Large intestine (tissue), 12 donors: ENCODE data around the gene FERMT3. TPM values are rescaled to one million over a fixed set of nuclear protein-coding genes. Genes with fewer than 3 reads are reported as not detected.
"Not testable (repeated sequence)": the region's sequence is repeated elsewhere in the genome, so short reads cannot be mapped to it uniquely, and the experiment has no call there.

Source experiments
- DNase-seq, 2 donors: peaks; one replicate each; pipeline versions ENCODE4 v3.0.0 to v3.0.0-alpha.2; 2013
- H3K27ac ChIP-seq: one replicate; pipeline ENCODE4 v1.5.1; 2013; ENCODE audit warnings: low read length
- H3K27me3 ChIP-seq: 2 replicates; pipeline ENCODE4 v1.6.1; 2013; ENCODE audit warnings: low read length; ENCODE audit not compliant: control insufficient read depth, insufficient read depth
- H3K36me3 ChIP-seq: 2 replicates; pipeline ENCODE4 v1.6.1; 2013; ENCODE audit warnings: low read length; ENCODE audit not compliant: control insufficient read depth, insufficient read depth
- H3K4me1 ChIP-seq: one replicate; pipeline ENCODE4 v1.6.1; 2013; ENCODE audit warnings: low read length; ENCODE audit not compliant: control insufficient read depth, insufficient read depth
- H3K4me3 ChIP-seq: one replicate; pipeline ENCODE4 v1.5.1; 2013; ENCODE audit warnings: low read length
- H3K9me3 ChIP-seq: one replicate; pipeline ENCODE4 v1.6.1; 2013; ENCODE audit warnings: mild to moderate bottlenecking, low read depth, low read length, moderate library complexity; ENCODE audit not compliant: control insufficient read depth
- WGBS: methylation state at CpG from one replicate; pipeline ENCODE4 v1.1.5; 2013; ENCODE audit warnings: low lambda C conversion rate; ENCODE audit not compliant: insufficient coverage; 5-methylcytosine and 5-hydroxymethylcytosine counted together
- long read RNA-seq, 11 donors: transcript quantifications; one replicate each; lab custom pipeline, GENCODE V29; 2026
- polyA plus RNA-seq: library from polyadenylated mRNA; unstranded; fragments of 120-200 nt; gene quantifications from one replicate; pipeline ENCODE4 v1.2.1, GENCODE V29; 2013

Gene FERMT3
- polyA plus RNA-seq = 28.5 TPM
- long read RNA-seq, donor 1, partial matches to known transcripts = 0 of 2 reads
- long read RNA-seq, donor 1, other reads (novel, unspliced or antisense) = 0 of 2 reads
- long read RNA-seq, donor 2, partial matches to known transcripts = 15 of 17 reads
- long read RNA-seq, donor 2, other reads (novel, unspliced or antisense) = 0 of 17 reads
- long read RNA-seq, donor 3 = 0 reads
- long read RNA-seq, donor 4 = 0 reads
- long read RNA-seq, donor 5, transcript FERMT3-202 (15 exons, 2,481 nt) = major isoform, 5 of 7 reads
- long read RNA-seq, donor 5, partial matches to known transcripts = 0 of 7 reads
- long read RNA-seq, donor 5, other reads (novel, unspliced or antisense) = 0 of 7 reads
- long read RNA-seq, donor 6, partial matches to known transcripts = 5 of 6 reads
- long read RNA-seq, donor 6, other reads (novel, unspliced or antisense) = 0 of 6 reads
- long read RNA-seq, donor 7, partial matches to known transcripts = 10 of 17 reads
- long read RNA-seq, donor 7, other reads (novel, unspliced or antisense) = 7 of 17 reads
- long read RNA-seq, donor 8, partial matches to known transcripts = 0 of 4 reads
- long read RNA-seq, donor 8, other reads (novel, unspliced or antisense) = 0 of 4 reads
- long read RNA-seq, donor 9, partial matches to known transcripts = 0 of 3 reads
- long read RNA-seq, donor 9, other reads (novel, unspliced or antisense) = 0 of 3 reads
- long read RNA-seq, donor 10, partial matches to known transcripts = 0 of 2 reads
- long read RNA-seq, donor 10, other reads (novel, unspliced or antisense) = 0 of 2 reads
- long read RNA-seq, donor 11, partial matches to known transcripts = 0 of 2 reads
- long read RNA-seq, donor 11, other reads (novel, unspliced or antisense) = 0 of 2 reads

GRCh38 chr11:64206457-64207255 is at the start of gene FERMT3:
FERMT3 (plus strand) TSS chr11:64206721; CDS start chr11:64207365, 644 bp downstream.
- Histone ChIP-seq H3K27ac (peak within 1 kb of the TSS; percentile 87), H3K4me1 (peaks cover 25% of the 10 kb centered on the region), H3K36me3 (peaks cover 42% of the 10 kb centered on the region), H3K27me3 (no peaks in the 10 kb centered on the region), H3K4me3 (peak within 1 kb of the TSS; percentile 43), H3K9me3 (no peaks in the 10 kb centered on the region)
- WGBS = no CpG with 5 or more reads among the region's 27 CpGs
- DNase-seq = peak; percentile 86 to 95

GRCh38 chr11:64157631-64158394 is 48.7 kb upstream of the FERMT3 start:
- DNase-seq = no peak
- H3K27ac ChIP-seq = no peak overlapping the region
- WGBS = no CpG with 5 or more reads among the region's 17 CpGs
- no peaks in the 10 kb centered on the region for H3K9me3 ChIP-seq
- H3K4me1 ChIP-seq = peaks cover 2% of the 10 kb centered on the region
- no peaks in the 10 kb centered on the region for H3K36me3 ChIP-seq
- no peak overlapping the region for H3K4me3 ChIP-seq
- no peaks in the 10 kb centered on the region for H3K27me3 ChIP-seq

GRCh38 chr11:64161037-64161436 is 45.5 kb upstream of the FERMT3 start:
- H3K36me3 ChIP-seq = no peaks in the 10 kb centered on the region
- WGBS = 100% methylated on average over 1 of the region's 10 CpGs
- H3K4me1 ChIP-seq = peaks cover 7% of the 10 kb centered on the region
- no peak overlapping the region for H3K27ac ChIP-seq
- no peaks in the 10 kb centered on the region for H3K27me3 ChIP-seq
- no peaks in the 10 kb centered on the region for H3K9me3 ChIP-seq
- DNase-seq = no peak
- no peak overlapping the region for H3K4me3 ChIP-seq

GRCh38 chr11:64162769-64163168 is 43.8 kb upstream of the FERMT3 start:
- H3K4me3 ChIP-seq, H3K9me3 ChIP-seq, H3K27ac ChIP-seq, H3K36me3 ChIP-seq, DNase-seq, H3K4me1 ChIP-seq, H3K27me3 ChIP-seq: not testable (repeated sequence)
- WGBS = no CpG with 5 or more reads among the region's 16 CpGs

GRCh38 chr11:64163951-64164350 is 42.6 kb upstream of the FERMT3 start:
- Histone ChIP-seq H3K36me3 (no peaks in the 10 kb centered on the region), H3K4me3 (no peak overlapping the region), H3K9me3 (no peaks in the 10 kb centered on the region), H3K4me1 (peaks cover 7% of the 10 kb centered on the region), H3K27me3 (no peaks in the 10 kb centered on the region), H3K27ac (no peak overlapping the region)
- DNase-seq = no peak
- no CpG with 5 or more reads among the region's 5 CpGs for WGBS

- H3K27me3 ChIP-seq = no peaks in the 10 kb centered on the region
- peak overlapping the region; percentile 68 for H3K4me3 ChIP-seq
- DNase-seq = peak in 1 of 2 donors; percentile 34
- H3K27ac ChIP-seq = no peak overlapping the region
- H3K9me3 ChIP-seq = no peaks in the 10 kb centered on the region
- H3K4me1 ChIP-seq = peaks cover 7% of the 10 kb centered on the region
- no CpG with 5 or more reads among the region's 20 CpGs for WGBS
- no peaks in the 10 kb centered on the region for H3K36me3 ChIP-seq
These were observed 41.9 kb upstream of the FERMT3 start for GRCh38 chr11:64164392-64165312.

GRCh38 chr11:64165481-64165841 is 41.1 kb upstream of the FERMT3 start:
- DNase-seq = no peak
- no peak overlapping the region for H3K27ac ChIP-seq
- H3K4me3 ChIP-seq = peak overlapping the region; percentile 68

GRCh38 chr11:64165842-64166635 is 40.5 kb upstream of the FERMT3 start, which contains the start of gene MACROD1:
MACROD1 (minus strand) TSS chr11:64166113; CDS start chr11:64165994, 119 bp downstream.
- Histone ChIP-seq H3K27me3 (no peaks in the 10 kb centered on the region), H3K36me3 (no peaks in the 10 kb centered on the region), H3K4me3 (peak within 1 kb of the TSS; percentile 68), H3K4me1 (peaks cover 7% of the 10 kb centered on the region), H3K9me3 (no peaks in the 10 kb centered on the region), H3K27ac (peak within 1 kb of the TSS; percentile 53)
- DNase-seq = peak; percentile 72 to 86
- no CpG with 5 or more reads among the region's 92 CpGs for WGBS

More at GRCh38 chr11:64165481-64165841, 41.1 kb upstream of the FERMT3 start:
- no peaks in the 10 kb centered on the region for H3K36me3 ChIP-seq
- H3K4me1 ChIP-seq = peaks cover 7% of the 10 kb centered on the region
- H3K9me3 ChIP-seq = no peaks in the 10 kb centered on the region
- no peaks in the 10 kb centered on the region for H3K27me3 ChIP-seq
- WGBS = no CpG with 5 or more reads among the region's 32 CpGs
